H9 (cell line): ENCODE results near the gene REC114. TPM values are rescaled to one million over a fixed set of nuclear protein-coding genes. Genes with fewer than 3 reads are reported as not detected.

Experiments used
- DNase-seq: peaks from one replicate; pipeline ENCODE4 v3.0.0-alpha.2; 2017
- H2AFZ ChIP-seq: one replicate; pipeline ENCODE4 v1.6.1; 2013; ENCODE audit warnings: mild to moderate bottlenecking, low read length, control low read depth, moderate library complexity
- H2AK5ac ChIP-seq: 2 replicates; pipeline ENCODE4 v1.6.1; 2013; ENCODE audit warnings: low read length, control low read depth, mixed read lengths; ENCODE audit not compliant: insufficient read length
- H2BK120ac ChIP-seq: one replicate; pipeline ENCODE4 v1.6.1; 2013; ENCODE audit warnings: low read depth, mild to moderate bottlenecking, low read length, control low read depth, inconsistent platforms; ENCODE audit not compliant: poor library complexity, severe bottlenecking
- H2BK12ac ChIP-seq: 2 replicates; pipeline ENCODE4 v1.6.1; 2013; ENCODE audit warnings: low read length, control low read depth, mixed read lengths, low read depth; ENCODE audit not compliant: insufficient read length
- H2BK15ac ChIP-seq: 2 replicates; pipeline ENCODE4 v1.6.1; 2013; ENCODE audit warnings: low read depth, low read length, control low read depth
- H2BK20ac ChIP-seq: one replicate; pipeline ENCODE4 v1.6.1; 2013; ENCODE audit warnings: low read depth, mild to moderate bottlenecking, low read length, control low read depth, inconsistent platforms; ENCODE audit not compliant: poor library complexity, severe bottlenecking
- H2BK5ac ChIP-seq: 2 replicates; pipeline ENCODE4 v1.6.1; 2013; ENCODE audit warnings: low read length, control low read depth, mixed read lengths; ENCODE audit not compliant: insufficient read length
- H3K14ac ChIP-seq: 2 replicates; pipeline ENCODE4 v1.6.1; 2013; ENCODE audit warnings: low read length, control low read depth; ENCODE audit not compliant: insufficient read depth
- H3K18ac ChIP-seq: 2 replicates; pipeline ENCODE4 v1.6.1; 2013; ENCODE audit warnings: low read depth, mild to moderate bottlenecking, mixed read lengths, low read length, control low read depth; ENCODE audit not compliant: insufficient read length
- H3K23ac ChIP-seq: 2 replicates; pipeline ENCODE4 v1.6.1; 2013; ENCODE audit warnings: low read length, control low read depth, mixed read lengths, low read depth; ENCODE audit not compliant: insufficient read length
- H3K23me2 ChIP-seq: 2 replicates; pipeline ENCODE4 v1.6.1; 2013; ENCODE audit warnings: low read depth, mild to moderate bottlenecking, mixed read lengths, low read length, control low read depth; ENCODE audit not compliant: insufficient read length, poor library complexity, severe bottlenecking
- H3K27ac ChIP-seq: 2 replicates; pipeline ENCODE4 v1.5.1; 2013; ENCODE audit warnings: low read length, control low read depth, mixed read lengths, low read depth; ENCODE audit not compliant: insufficient read length
- H3K27me3 ChIP-seq: 2 replicates; pipeline ENCODE4 v1.6.1; 2013; ENCODE audit warnings: low read length, control low read depth, inconsistent platforms; ENCODE audit not compliant: insufficient read depth
- H3K4ac ChIP-seq: 2 replicates; pipeline ENCODE4 v1.6.1; 2013; ENCODE audit warnings: low read depth, mild to moderate bottlenecking, control low read depth, inconsistent platforms, low read length, moderate library complexity
- H3K4me1 ChIP-seq: 2 replicates; pipeline ENCODE4 v1.6.1; 2013; ENCODE audit warnings: low read length, control low read depth, inconsistent platforms; ENCODE audit not compliant: insufficient read depth
- H3K4me2 ChIP-seq: 2 replicates; pipeline ENCODE4 v1.6.1; 2013; ENCODE audit warnings: low read length, control low read depth, mixed read lengths; ENCODE audit not compliant: insufficient read length, insufficient read depth
- H3K56ac ChIP-seq: 2 replicates; pipeline ENCODE4 v1.6.1; 2013; ENCODE audit warnings: low read depth, mild to moderate bottlenecking, mixed read lengths, low read length, control low read depth; ENCODE audit not compliant: insufficient read length
- H3K79me1 ChIP-seq: 2 replicates; pipeline ENCODE4 v1.6.1; 2013; ENCODE audit warnings: low read depth, mild to moderate bottlenecking, moderate library complexity, low read length, control low read depth, inconsistent platforms; ENCODE audit not compliant: insufficient read depth, poor library complexity, severe bottlenecking
- H3K79me2 ChIP-seq: 2 replicates; pipeline ENCODE4 v1.6.1; 2013; ENCODE audit warnings: low read length, control low read depth, inconsistent platforms; ENCODE audit not compliant: insufficient read depth
- H3K9ac ChIP-seq: 2 replicates; pipeline ENCODE4 v1.6.1; 2013; ENCODE audit warnings: low read length, control low read depth, mixed read lengths; ENCODE audit not compliant: insufficient read length; ENCODE audit errors: extremely low read depth
- H3K9me3 ChIP-seq: one replicate; pipeline ENCODE4 v1.6.1; 2013; ENCODE audit warnings: low read depth, low read length, inconsistent platforms; ENCODE audit not compliant: control insufficient read depth
- H3T11ph ChIP-seq: one replicate; pipeline ENCODE4 v1.6.1; 2013; ENCODE audit warnings: mild to moderate bottlenecking, low read length, control low read depth, inconsistent platforms
- H4K20me1 ChIP-seq: one replicate; pipeline ENCODE4 v1.6.1; 2013; ENCODE audit not compliant: control insufficient read depth, insufficient read length, insufficient read depth
- H4K5ac ChIP-seq: 2 replicates; pipeline ENCODE4 v1.6.1; 2013; ENCODE audit warnings: low read depth, mild to moderate bottlenecking, mixed read lengths, low read length, control low read depth; ENCODE audit not compliant: insufficient read length
- H4K8ac ChIP-seq: replicated peaks from 2 replicates; pipeline ENCODE4 v1.6.1; 2013; ENCODE audit warnings: low read length, control low read depth, mixed read lengths, low read depth; ENCODE audit not compliant: insufficient read length
- H4K91ac ChIP-seq: 2 replicates; pipeline ENCODE4 v1.6.1; 2013; ENCODE audit warnings: low read depth, mild to moderate bottlenecking, moderate library complexity, mixed read lengths, low read length, control low read depth; ENCODE audit not compliant: insufficient read length
- H3K27ac Mint-ChIP-seq, 3 experiments: 2 replicates in 2 of 3; 3 replicates in 1 of 3; pipeline ENCODE4 v1.8.0; 2020 to 2021; ENCODE audit warnings: mixed read lengths in 3 of 3, mild to moderate bottlenecking in 1 of 3, moderate library complexity in 1 of 3
- H3K27me3 Mint-ChIP-seq: 2 replicates; pipeline ENCODE4 v1.8.0; 2021; ENCODE audit warnings: low read depth, mild to moderate bottlenecking, moderate library complexity, mixed read lengths
- H3K36me3 Mint-ChIP-seq, 3 experiments: 2 replicates in 2 of 3; 3 replicates in 1 of 3; pipeline ENCODE4 v1.8.0; 2020 to 2021; ENCODE audit warnings: low read depth in 3 of 3, mixed read lengths in 3 of 3; ENCODE audit not compliant: insufficient read depth in 1 of 3
- H3K4me1 Mint-ChIP-seq, 2 experiments: 2 replicates each; pipeline ENCODE4 v1.8.0; 2020; ENCODE audit warnings: mixed read lengths in 2 of 2
- H3K4me3 Mint-ChIP-seq, 2 experiments: 2 replicates in 1 of 2; 3 replicates in 1 of 2; pipeline ENCODE4 v1.8.0; 2020 to 2021; ENCODE audit warnings: mild to moderate bottlenecking in 2 of 2, mixed read lengths in 2 of 2, moderate library complexity in 1 of 2
- H3K9me3 Mint-ChIP-seq, 2 experiments: 2 replicates in 1 of 2; 3 replicates in 1 of 2; pipeline ENCODE4 v1.8.0; 2020; ENCODE audit warnings: mild to moderate bottlenecking in 2 of 2, mixed read lengths in 2 of 2, moderate library complexity in 1 of 2
- CTCF ChIP-seq: fragments of 200-600 bp; sonication (generic); conservative IDR thresholded peaks from 3 replicates; pipeline ENCODE4 v1.8.0; 2021; ENCODE audit warnings: antibody characterized with exemption, mild to moderate bottlenecking
- WGBS: extraction: QIAGEN DNeasy Blood & Tissue Kit; methylation state at CpG from one replicate; pipeline ENCODE4 v1.1.7; 2013; ENCODE audit warnings: missing lambda C conversion rate, low lambda C conversion rate, mixed read lengths; ENCODE audit not compliant: insufficient read length; ENCODE audit errors: extremely low coverage; 5-methylcytosine and 5-hydroxymethylcytosine counted together
- total RNA-seq: library from RNA; stranded (reverse); gene quantifications from 2 replicates; pipeline ENCODE4 v1.2.1, GENCODE V29; 2021

Gene REC114
- total RNA-seq, 1 experiment from 2014 or later: not detected

- no peak overlapping the region for H3K4me2 ChIP-seq
Measured at GRCh38 chr15:73483053-73483452, 40.1 kb downstream of the REC114 start.

More at GRCh38 chr15:73483053-73483452, 40.1 kb downstream of the REC114 start:
- H3K18ac ChIP-seq: no peak overlapping the region
- no peaks in the 10 kb centered on the region for H3K27me3 ChIP-seq
- no peak overlapping the region for H4K5ac ChIP-seq
- H4K91ac ChIP-seq: no peak overlapping the region
- no peaks in the 10 kb centered on the region for H3K79me2 ChIP-seq
- no peak overlapping the region for H2BK120ac ChIP-seq
- no peak overlapping the region for H2BK20ac ChIP-seq
- no peaks in the 10 kb centered on the region for H4K20me1 ChIP-seq
- no peak overlapping the region for H2BK15ac ChIP-seq
- H3K14ac ChIP-seq: no peak overlapping the region
- no peak overlapping the region for H2AFZ ChIP-seq
- H3K79me1 ChIP-seq: no peaks in the 10 kb centered on the region
- H2BK12ac ChIP-seq: no peak overlapping the region
- H4K8ac ChIP-seq: no peak overlapping the region
- H3K27me3 Mint-ChIP-seq: peaks cover 5% of the 10 kb centered on the region; the same call in 1 of the 2 replicates
- no peak overlapping the region for H3K23ac ChIP-seq
- H2AK5ac ChIP-seq: no peak overlapping the region
- no peak overlapping the region for H3K56ac ChIP-seq
- H3K4ac ChIP-seq: no peak overlapping the region
- no peak overlapping the region for H3K27ac Mint-ChIP-seq
- H3K4me3 Mint-ChIP-seq: no peak overlapping the region
- DNase-seq: no peak
- H3K4me1 Mint-ChIP-seq: no peaks in the 10 kb centered on the region
- no CpG with 5 or more reads among the region's 4 CpGs for WGBS
- no peak for TF ChIP-seq CTCF
- H3K23me2 ChIP-seq: no peaks in the 10 kb centered on the region
- no peaks in the 10 kb centered on the region for H3K36me3 Mint-ChIP-seq
- H3K27ac ChIP-seq: no peak overlapping the region
- H3K4me1 ChIP-seq: no peaks in the 10 kb centered on the region
- no peak overlapping the region for H2BK5ac ChIP-seq
- H3K9me3 ChIP-seq: no peaks in the 10 kb centered on the region
- H3T11ph ChIP-seq: no peak overlapping the region
- H3K9me3 Mint-ChIP-seq: no peaks in the 10 kb centered on the region
- H3K9ac ChIP-seq: no peak overlapping the region
